NCI-H2107 treated with DMSO at 0.1 percent for 48 hours (cell line): ENCODE measurements around the gene USP6NL.

Source experiments
- DNase-seq: peaks from one replicate; lab custom pipeline; 2025; ENCODE audit not compliant: unreplicated experiment; lab: John Stamatoyannopoulos, UW

The USP6NL gene

GRCh38 chr10:11429439-11430052 lies 181.9 kb downstream of the USP6NL start:
- no peak for DNase-seq

GRCh38 chr10:11425676-11426075 lies 185.8 kb downstream of the USP6NL start:
- DNase-seq = no peak

GRCh38 chr10:11425296-11425610 lies 186.2 kb downstream of the USP6NL start:
- DNase-seq = no peak

GRCh38 chr10:11424456-11425295 lies 186.8 kb downstream of the USP6NL start:
- DNase-seq = no peak

- no peak for DNase-seq
These were observed 194.5 kb downstream of the USP6NL start for GRCh38 chr10:11416974-11417373.

- DNase-seq = no peak
These were observed 196.4 kb downstream of the USP6NL start for GRCh38 chr10:11415095-11415494.

- DNase-seq = no peak
These were observed 197.0 kb downstream of the USP6NL start for GRCh38 chr10:11414314-11415038.

- DNase-seq = no peak
These were observed 199.4 kb downstream of the USP6NL start for GRCh38 chr10:11411926-11412545.

- no peak for DNase-seq
These were observed 202.1 kb downstream of the USP6NL start for GRCh38 chr10:11409357-11409756.

- no peak for DNase-seq
These were observed 203.5 kb downstream of the USP6NL start for GRCh38 chr10:11407939-11408338.

- DNase-seq = no peak
These were observed 204.7 kb downstream of the USP6NL start for GRCh38 chr10:11406746-11407145.

- peak; percentile 56 for DNase-seq
These were observed 206.5 kb downstream of the USP6NL start for GRCh38 chr10:11404901-11405300.
